Measurements from ENCODE around the gene IQGAP1. TPM values are rescaled to one million over a fixed set of nuclear protein-coding genes. Genes with fewer than 3 reads are reported as not detected.
A peak's percentile ranks its signal among the peaks of the same experiment; 100 is the strongest.

The IQGAP1 gene
- total and polyA plus RNA-seq, 2 donors from 2014 or later, result 70.0 to 218 TPM

GRCh38 chr15:90418627-90419026 is 30.6 kb downstream of the IQGAP1 start:
- H3K9me3 ChIP-seq (ENCODE audit: control insufficient read depth in 2 of 3, insufficient read depth in 1 of 3, low read length in 3 of 3), result no peaks in the 10 kb centered on the region
- H3K36me3 ChIP-seq (ENCODE audit: control insufficient read depth in 2 of 3, insufficient read depth in 3 of 3, low read length in 3 of 3), result no peaks in the 10 kb centered on the region
- no peaks in the 10 kb centered on the region for H3K27me3 ChIP-seq (ENCODE audit: control insufficient read depth, insufficient read depth, low read length)
- H3K4me1 ChIP-seq (ENCODE audit: control insufficient read depth in 2 of 3, insufficient read depth in 2 of 3, low read depth in 1 of 3, low read length in 3 of 3), result peaks cover 0 to 20% (median 19%) of the 10 kb centered on the region in 3 donors
- TF ChIP-seq, protein P1, sequence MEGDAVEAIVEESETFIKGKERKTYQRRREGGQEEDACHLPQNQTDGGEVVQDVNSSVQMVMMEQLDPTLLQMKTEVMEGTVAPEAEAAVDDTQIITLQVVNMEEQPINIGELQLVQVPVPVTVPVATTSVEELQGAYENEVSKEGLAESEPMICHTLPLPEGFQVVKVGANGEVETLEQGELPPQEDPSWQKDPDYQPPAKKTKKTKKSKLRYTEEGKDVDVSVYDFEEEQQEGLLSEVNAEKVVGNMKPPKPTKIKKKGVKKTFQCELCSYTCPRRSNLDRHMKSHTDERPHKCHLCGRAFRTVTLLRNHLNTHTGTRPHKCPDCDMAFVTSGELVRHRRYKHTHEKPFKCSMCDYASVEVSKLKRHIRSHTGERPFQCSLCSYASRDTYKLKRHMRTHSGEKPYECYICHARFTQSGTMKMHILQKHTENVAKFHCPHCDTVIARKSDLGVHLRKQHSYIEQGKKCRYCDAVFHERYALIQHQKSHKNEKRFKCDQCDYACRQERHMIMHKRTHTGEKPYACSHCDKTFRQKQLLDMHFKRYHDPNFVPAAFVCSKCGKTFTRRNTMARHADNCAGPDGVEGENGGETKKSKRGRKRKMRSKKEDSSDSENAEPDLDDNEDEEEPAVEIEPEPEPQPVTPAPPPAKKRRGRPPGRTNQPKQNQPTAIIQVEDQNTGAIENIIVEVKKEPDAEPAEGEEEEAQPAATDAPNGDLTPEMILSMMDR (IDR thresholded peaks at IDR 0.05; ENCODE audit: borderline replicate concordance, extremely low read depth, insufficient read depth), result no peak
- no peak overlapping the region for H3K4me3 ChIP-seq (ENCODE audit: low read length in 3 of 3)
- DNase-seq (no peak), FAIRE-seq (no peak)
- H3K27ac ChIP-seq (ENCODE audit: low read depth in 2 of 2, low read length in 2 of 2), result no peak overlapping the region
- intact Hi-C loops (cut with DNase I), result no loop called here
- H3K9ac ChIP-seq (ENCODE audit: low read length in 3 of 3), result no peak overlapping the region

DNA sequence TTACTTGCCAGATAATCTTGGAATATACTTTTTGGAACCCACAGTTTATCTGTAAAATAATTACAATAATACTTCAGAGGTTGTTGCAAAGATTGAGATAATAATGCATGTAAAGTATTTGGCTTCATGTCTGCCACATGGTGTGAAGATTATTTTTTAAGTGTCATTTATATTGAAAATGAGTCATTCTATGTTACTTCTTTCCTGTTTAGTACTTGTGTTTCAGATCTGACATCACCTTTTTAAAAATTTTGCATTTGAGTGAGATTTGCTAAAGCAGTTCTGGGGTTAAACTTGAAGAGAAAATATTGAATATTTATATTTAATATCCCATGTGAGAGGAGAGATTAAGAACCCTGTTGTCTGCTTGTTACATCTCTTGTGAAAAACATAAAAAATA is 31.2 kb downstream of the IQGAP1 start:
- TF ChIP-seq, protein P1 (IDR thresholded peaks at IDR 0.05; ENCODE audit: borderline replicate concordance, extremely low read depth, insufficient read depth), result no peak
- Histone ChIP-seq H3K9ac (ENCODE audit: low read length in 3 of 3) (no peak overlapping the region), H3K27ac (ENCODE audit: low read depth in 2 of 2, low read length in 2 of 2) (no peak overlapping the region), H3K4me1 (ENCODE audit: control insufficient read depth in 2 of 3, insufficient read depth in 2 of 3, low read depth in 1 of 3, low read length in 3 of 3) (peaks cover 0 to 19% (median 16%) of the 10 kb centered on the region in 3 donors), H3K27me3 (ENCODE audit: control insufficient read depth, insufficient read depth, low read length) (no peaks in the 10 kb centered on the region), H3K36me3 (ENCODE audit: control insufficient read depth in 2 of 3, insufficient read depth in 3 of 3, low read length in 3 of 3) (no peaks in the 10 kb centered on the region), H3K9me3 (ENCODE audit: control insufficient read depth in 2 of 3, insufficient read depth in 1 of 3, low read length in 3 of 3) (no peaks in the 10 kb centered on the region), H3K4me3 (ENCODE audit: low read length in 3 of 3) (no peak overlapping the region)
- no peak for DNase-seq
- FAIRE-seq, result no peak
- intact Hi-C loops (cut with DNase I), result no loop called here

DNA sequence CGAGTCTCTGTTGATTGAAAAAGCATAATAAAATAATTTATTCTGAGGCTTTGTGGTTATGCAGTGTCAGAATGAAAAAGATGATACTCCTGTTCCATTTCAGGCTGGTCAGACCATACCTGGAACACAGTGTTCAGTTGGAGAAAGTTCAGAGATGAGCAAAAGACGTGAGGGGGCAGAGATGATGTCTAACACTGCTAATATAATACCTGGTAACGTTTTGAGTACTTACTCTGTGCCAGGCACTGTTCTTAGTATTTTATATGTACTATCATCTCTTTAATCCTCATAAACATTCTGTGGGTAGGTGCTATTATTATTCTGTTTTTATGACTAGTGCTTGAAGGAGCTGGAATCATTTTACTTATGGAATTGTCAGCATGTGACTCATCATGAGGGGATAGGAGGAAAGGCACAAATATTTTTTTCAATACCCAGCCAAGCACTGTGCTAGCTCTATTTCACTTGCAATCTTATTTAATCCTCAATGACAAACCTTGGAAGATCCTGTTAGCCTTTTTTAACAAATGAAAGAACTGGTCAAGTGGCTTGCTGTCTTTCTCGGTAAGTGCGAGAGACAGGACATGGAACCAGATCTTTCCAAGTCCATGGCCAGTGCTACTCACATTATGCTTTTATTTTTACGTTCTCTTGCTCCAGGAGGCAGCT is 31.8 kb downstream of the IQGAP1 start:
- no peaks in the 10 kb centered on the region for H3K36me3 ChIP-seq (ENCODE audit: control insufficient read depth in 2 of 3, insufficient read depth in 3 of 3, low read length in 3 of 3)
- no peak overlapping the region for H3K9ac ChIP-seq (ENCODE audit: low read length in 3 of 3)
- no peak for FAIRE-seq
- H3K4me3 ChIP-seq (ENCODE audit: low read length in 3 of 3), result no peak overlapping the region
- no peak for DNase-seq
- TF ChIP-seq, protein P1 (IDR thresholded peaks at IDR 0.05; ENCODE audit: borderline replicate concordance, extremely low read depth, insufficient read depth), result no peak
- H3K4me1 ChIP-seq (ENCODE audit: control insufficient read depth in 2 of 3, insufficient read depth in 2 of 3, low read depth in 1 of 3, low read length in 3 of 3), result peaks cover 0 to 19% (median 16%) of the 10 kb centered on the region in 3 donors
- intact Hi-C loops (cut with DNase I), result no loop called here
- no peaks in the 10 kb centered on the region for H3K9me3 ChIP-seq (ENCODE audit: control insufficient read depth in 2 of 3, insufficient read depth in 1 of 3, low read length in 3 of 3)
- no peaks in the 10 kb centered on the region for H3K27me3 ChIP-seq (ENCODE audit: control insufficient read depth, insufficient read depth, low read length)
- H3K27ac ChIP-seq (ENCODE audit: low read depth in 2 of 2, low read length in 2 of 2), result peak overlapping the region in 1 of 2 donors; percentile 37
